Astrocyte of the cerebellum (primary cell): Measurements from ENCODE around the gene CFAP61.

Experiments
- DNase-seq: peaks from one replicate; pipeline ENCODE4 v3.0.0-alpha.2; 2011; ENCODE audit warnings: low read depth
- H3K4me3 ChIP-seq: 2 replicates; pipeline ENCODE4 v1.5.1; 2011; ENCODE audit warnings: mild to moderate bottlenecking, low read depth, low read length, moderate library complexity
- in situ Hi-C: cut with HindIII; loops from 2 replicates; pipeline ENCODE4 v1.10.0; 2017; ENCODE audit warnings: low sequenced_read_pairs
- TF ChIP-seq, protein P1 (sequence below): IDR thresholded peaks from 2 replicates; pipeline ENCODE4 v1.5.1; 2012; ENCODE audit warnings: low read length, low read depth, moderate library complexity, mild to moderate bottlenecking; ENCODE audit errors: missing control alignments

The CFAP61 gene

DNA sequence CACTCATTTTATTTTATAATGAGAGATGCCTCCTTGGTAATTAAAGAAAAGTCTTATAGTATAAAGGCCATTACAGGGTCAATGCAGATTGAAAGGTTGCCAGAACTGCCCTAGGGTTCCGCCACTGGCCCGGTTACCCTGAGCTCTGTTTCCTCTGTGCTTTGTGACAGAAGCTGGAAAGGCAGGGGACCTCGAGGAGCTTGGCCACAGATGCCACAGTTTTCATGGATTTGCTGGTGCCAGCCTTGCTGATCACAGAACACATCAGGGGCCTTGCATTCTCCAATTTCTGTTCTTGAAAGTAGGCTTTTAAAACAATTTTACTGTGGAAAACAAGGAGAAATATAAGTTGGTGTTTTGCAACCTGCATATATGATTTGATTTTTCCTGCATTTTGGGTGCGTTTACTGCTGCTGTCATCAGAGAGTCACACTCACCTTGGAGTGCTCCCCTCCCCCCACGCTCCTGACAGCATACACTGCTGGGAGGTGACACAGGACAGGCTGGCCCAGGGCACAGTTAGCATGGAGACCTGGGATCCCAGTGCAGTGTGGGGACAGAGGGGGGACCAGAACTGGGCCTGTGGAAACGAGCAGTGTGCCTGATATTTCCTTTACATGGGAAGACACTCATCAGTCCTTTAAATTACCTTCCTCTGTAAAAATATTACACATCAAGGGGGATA is 142.8 kb downstream of the CFAP61 start:
- no peak for DNase-seq
- TF ChIP-seq, protein P1, sequence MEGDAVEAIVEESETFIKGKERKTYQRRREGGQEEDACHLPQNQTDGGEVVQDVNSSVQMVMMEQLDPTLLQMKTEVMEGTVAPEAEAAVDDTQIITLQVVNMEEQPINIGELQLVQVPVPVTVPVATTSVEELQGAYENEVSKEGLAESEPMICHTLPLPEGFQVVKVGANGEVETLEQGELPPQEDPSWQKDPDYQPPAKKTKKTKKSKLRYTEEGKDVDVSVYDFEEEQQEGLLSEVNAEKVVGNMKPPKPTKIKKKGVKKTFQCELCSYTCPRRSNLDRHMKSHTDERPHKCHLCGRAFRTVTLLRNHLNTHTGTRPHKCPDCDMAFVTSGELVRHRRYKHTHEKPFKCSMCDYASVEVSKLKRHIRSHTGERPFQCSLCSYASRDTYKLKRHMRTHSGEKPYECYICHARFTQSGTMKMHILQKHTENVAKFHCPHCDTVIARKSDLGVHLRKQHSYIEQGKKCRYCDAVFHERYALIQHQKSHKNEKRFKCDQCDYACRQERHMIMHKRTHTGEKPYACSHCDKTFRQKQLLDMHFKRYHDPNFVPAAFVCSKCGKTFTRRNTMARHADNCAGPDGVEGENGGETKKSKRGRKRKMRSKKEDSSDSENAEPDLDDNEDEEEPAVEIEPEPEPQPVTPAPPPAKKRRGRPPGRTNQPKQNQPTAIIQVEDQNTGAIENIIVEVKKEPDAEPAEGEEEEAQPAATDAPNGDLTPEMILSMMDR: no peak
- no peak overlapping the region for H3K4me3 ChIP-seq
- in situ Hi-C loops: no loop called here

DNA sequence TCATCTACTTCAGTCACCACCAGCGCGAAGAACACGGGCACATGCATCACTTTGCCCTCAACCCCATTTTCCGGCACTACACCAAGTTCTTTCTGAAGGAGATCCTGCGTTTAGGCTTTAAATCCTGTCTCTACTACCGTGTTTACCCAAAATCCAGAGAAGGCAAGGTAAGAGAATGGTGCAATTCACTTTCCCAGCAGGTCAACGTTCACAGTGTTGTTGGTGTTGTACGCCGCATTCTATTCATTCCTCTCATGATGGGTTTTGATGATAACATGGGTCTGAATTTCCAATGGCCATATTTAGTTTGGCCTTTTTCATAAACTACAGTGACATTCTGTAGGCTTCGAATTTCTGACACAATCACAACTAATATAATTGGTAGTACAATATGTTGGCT is 144.3 kb downstream of the CFAP61 start:
- DNase-seq: no peak
- in situ Hi-C loops: no loop called here
- TF ChIP-seq, protein P1: no peak
- H3K4me3 ChIP-seq: no peak overlapping the region

DNA sequence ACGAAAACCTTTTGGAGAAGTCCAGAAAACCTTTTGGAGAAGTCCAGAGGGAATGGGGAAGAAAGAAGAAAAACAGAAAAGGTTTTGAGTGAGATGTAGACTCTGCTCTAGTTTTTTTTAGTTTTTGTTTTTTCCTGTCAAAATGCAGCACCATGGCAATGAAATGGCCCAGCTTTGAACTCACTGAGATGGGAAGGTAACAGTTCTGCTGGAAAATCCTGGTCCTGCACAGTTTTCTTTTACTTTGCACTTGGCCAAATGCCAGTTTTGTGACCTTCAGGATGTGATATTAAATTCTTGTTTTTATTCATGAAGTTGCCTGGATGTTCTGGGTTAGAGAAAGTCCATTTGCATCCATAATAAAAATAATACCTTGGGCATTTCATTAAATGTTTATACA is 145.7 kb downstream of the CFAP61 start:
- TF ChIP-seq, protein P1: no peak
- H3K4me3 ChIP-seq: no peak overlapping the region
- in situ Hi-C loops: no loop called here
- DNase-seq: no peak

DNA sequence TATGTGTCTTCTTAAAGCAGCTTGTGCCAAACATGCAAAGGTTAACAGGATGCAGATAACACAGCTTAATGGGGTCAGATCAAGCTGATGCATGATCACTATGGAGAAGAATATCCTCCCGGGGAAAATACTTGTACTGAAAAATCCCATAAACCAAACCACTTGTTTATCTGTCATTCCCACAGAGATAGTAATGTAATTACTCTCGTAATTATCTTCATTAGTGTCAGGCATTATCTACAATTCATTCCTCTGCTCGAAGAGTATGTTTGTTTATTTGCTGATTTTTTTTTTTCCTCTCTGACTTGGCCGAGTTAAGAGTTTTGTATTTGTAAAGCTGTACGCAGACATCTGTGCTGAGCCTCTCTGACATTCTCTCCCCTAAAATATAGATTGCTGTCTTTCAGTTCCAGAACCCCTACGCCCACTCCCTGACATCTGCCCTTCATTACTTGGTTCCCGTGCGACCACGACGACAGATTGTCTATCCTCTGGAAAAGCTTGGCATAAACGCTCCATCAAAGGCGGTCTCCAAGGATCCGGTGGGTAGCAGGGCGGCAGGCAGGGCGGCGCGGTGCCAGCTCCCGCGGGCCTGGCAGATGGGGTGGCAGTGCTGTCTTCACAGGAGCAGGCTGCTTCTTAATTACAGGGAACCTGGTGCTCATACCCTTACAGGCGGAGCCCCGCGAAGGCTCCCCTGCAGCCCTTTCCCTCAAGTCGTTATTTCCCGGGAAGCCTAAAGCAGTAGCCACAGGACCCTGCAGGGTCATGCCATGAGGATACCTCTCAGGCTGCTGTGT is 147.2 kb downstream of the CFAP61 start:
- in situ Hi-C loops: no loop called here
- H3K4me3 ChIP-seq: no peak overlapping the region
- no peak for DNase-seq
- TF ChIP-seq, protein P1: no peak

DNA sequence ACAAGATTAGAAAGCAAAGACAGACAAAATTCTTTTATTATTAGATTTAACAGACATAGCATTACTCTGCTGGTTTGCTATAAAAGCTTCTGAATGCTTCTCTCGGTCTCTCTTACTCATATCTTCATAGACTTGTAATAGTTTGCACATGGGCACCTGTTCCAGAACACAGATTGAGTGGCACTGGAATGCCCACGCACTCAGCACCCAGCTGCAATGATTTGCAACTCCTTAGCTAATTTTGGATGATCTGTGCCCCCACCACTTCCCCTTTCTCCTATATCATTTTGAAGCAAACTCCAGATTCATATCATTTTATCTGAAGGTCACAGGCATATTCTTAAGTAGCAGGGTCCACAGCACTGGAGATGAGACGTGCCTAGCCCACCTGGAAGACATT is 148.8 kb downstream of the CFAP61 start:
- in situ Hi-C loops: no loop called here
- no peak overlapping the region for H3K4me3 ChIP-seq

DNA sequence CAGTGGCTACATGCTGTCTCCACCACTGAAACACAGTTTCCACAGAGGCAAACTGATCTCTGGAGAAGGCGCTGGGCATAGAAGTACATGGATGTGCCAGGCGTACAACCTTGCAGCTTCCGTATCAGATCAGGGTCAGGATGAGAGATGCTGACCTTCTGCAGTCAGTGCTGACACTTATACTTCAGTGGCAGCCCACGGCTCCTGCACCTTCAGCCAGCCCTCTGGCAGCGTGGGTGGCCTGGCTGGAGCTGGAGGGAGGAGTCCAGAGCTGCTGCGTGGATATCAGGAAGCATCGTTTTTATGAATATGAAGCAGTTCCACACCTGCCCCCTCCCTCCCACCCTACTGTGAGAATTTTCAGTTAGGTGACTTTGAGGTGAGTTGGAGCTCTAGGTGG is 149.3 kb downstream of the CFAP61 start:
- no peak overlapping the region for H3K4me3 ChIP-seq
- no peak for DNase-seq
- TF ChIP-seq, protein P1: no peak
- in situ Hi-C loops: no loop called here

More for the DNA sequence above, 148.8 kb downstream of the CFAP61 start:
- TF ChIP-seq, protein P1: no peak
- no peak for DNase-seq
